GM21529 (cell line): ENCODE results near the gene CCDC28B.

Experiments used
- ATAC-seq: cut with Tn5 transposase; IDR thresholded peaks from one replicate; pipeline ENCODE4 v1.9.1; 2021; ENCODE audit not compliant: unreplicated experiment

CCDC28B gene

GRCh38 chr1:32249831-32250525, 49.6 kb downstream of the CCDC28B start:
- ATAC-seq, result peak; percentile 52

GRCh38 chr1:32250893-32251716, 50.7 kb downstream of the CCDC28B start, which contains the start of gene LCK:
LCK (plus strand) TSS chr1:32251265; CDS start chr1:32274330, 23,065 bp downstream.
- ATAC-seq, result peak; percentile 24
